Nephron (organoid): ENCODE measurements around the gene EEF1A1.

ENCODE experiments used
- H3K27ac Mint-ChIP-seq, 3 experiments: 2 replicates each; pipeline ENCODE4 v1.8.0; 2020; ENCODE audit warnings: mixed read lengths in 3 of 3, mild to moderate bottlenecking in 2 of 3, moderate library complexity in 1 of 3
- H3K27me3 Mint-ChIP-seq: 2 replicates; pipeline ENCODE4 v1.8.0; 2021; ENCODE audit warnings: low read depth, mild to moderate bottlenecking, moderate library complexity, mixed read lengths
- H3K36me3 Mint-ChIP-seq: 2 replicates; pipeline ENCODE4 v1.8.0; 2020; ENCODE audit warnings: low read depth, mixed read lengths
- H3K4me1 Mint-ChIP-seq: 2 replicates; pipeline ENCODE4 v1.8.0; 2020; ENCODE audit warnings: mixed read lengths
- H3K4me3 Mint-ChIP-seq, 3 experiments: 2 replicates each; pipeline ENCODE4 v1.8.0; 2020; ENCODE audit warnings: mild to moderate bottlenecking in 3 of 3, mixed read lengths in 3 of 3, moderate library complexity in 2 of 3
- H3K9me3 Mint-ChIP-seq: 2 replicates; pipeline ENCODE4 v1.8.0; 2020; ENCODE audit warnings: mixed read lengths
- CTCF ChIP-seq, 3 experiments: fragments of 200-600 bp; sonication (generic); IDR thresholded peaks; one replicate each; pipeline ENCODE4 v1.5.0; 2021; ENCODE audit warnings: antibody characterized with exemption in 3 of 3; ENCODE audit not compliant: unreplicated experiment in 3 of 3

Gene EEF1A1

GRCh38 chr6:73534628-73535027, 13.8 kb upstream of the EEF1A1 start:
- no peaks in the 10 kb centered on the region for H3K4me1 Mint-ChIP-seq
- H3K36me3 Mint-ChIP-seq = no peaks in the 10 kb centered on the region
- H3K27ac Mint-ChIP-seq = no peak overlapping the region
- peaks cover 7% of the 10 kb centered on the region for H3K27me3 Mint-ChIP-seq
- no peak overlapping the region for H3K4me3 Mint-ChIP-seq
- H3K9me3 Mint-ChIP-seq = no peaks in the 10 kb centered on the region
- TF ChIP-seq CTCF (IDR thresholded peaks at IDR 0.05; ENCODE audit: unreplicated experiment in 3 of 3) = no peak

- Mint-ChIP-seq H3K4me1 (no peaks in the 10 kb centered on the region), H3K4me3 (no peak overlapping the region), H3K27me3 (peaks cover 15% of the 10 kb centered on the region), H3K9me3 (no peaks in the 10 kb centered on the region), H3K36me3 (no peaks in the 10 kb centered on the region), H3K27ac (no peak overlapping the region)
- TF ChIP-seq CTCF (IDR thresholded peaks at IDR 0.05; ENCODE audit: unreplicated experiment in 3 of 3) = no peak
These were observed 11.5 kb upstream of the EEF1A1 start for GRCh38 chr6:73532293-73532692.

GRCh38 chr6:73528897-73529296, 8.1 kb upstream of the EEF1A1 start:
- H3K27ac Mint-ChIP-seq = no peak overlapping the region

GRCh38 chr6:73525546-73526330, 4.9 kb upstream of the EEF1A1 start:
- Mint-ChIP-seq H3K4me3 (no peak overlapping the region), H3K27ac (no peak overlapping the region), H3K9me3 (no peaks in the 10 kb centered on the region), H3K27me3 (peaks cover 8% of the 10 kb centered on the region), H3K4me1 (peaks cover 5% of the 10 kb centered on the region), H3K36me3 (peaks cover 4% of the 10 kb centered on the region)
- no peak for TF ChIP-seq CTCF (IDR thresholded peaks at IDR 0.05; ENCODE audit: unreplicated experiment in 3 of 3)

More at GRCh38 chr6:73528897-73529296, 8.1 kb upstream of the EEF1A1 start:
- TF ChIP-seq CTCF (IDR thresholded peaks at IDR 0.05; ENCODE audit: unreplicated experiment in 3 of 3) = no peak
- Mint-ChIP-seq H3K4me1 (no peaks in the 10 kb centered on the region), H3K9me3 (no peaks in the 10 kb centered on the region), H3K4me3 (no peak overlapping the region), H3K27me3 (peaks cover 15% of the 10 kb centered on the region), H3K36me3 (no peaks in the 10 kb centered on the region)

GRCh38 chr6:73523434-73524123, 2.7 kb upstream of the EEF1A1 start:
- Mint-ChIP-seq H3K27ac (peak overlapping the region; percentile 56 to 76 (median 76)), H3K9me3 (no peaks in the 10 kb centered on the region), H3K27me3 (peaks cover 5% of the 10 kb centered on the region), H3K36me3 (peaks cover 25% of the 10 kb centered on the region), H3K4me3 (peak overlapping the region; percentile 35 to 74 (median 58)), H3K4me1 (peaks cover 15% of the 10 kb centered on the region)
- no peak for TF ChIP-seq CTCF (IDR thresholded peaks at IDR 0.05; ENCODE audit: unreplicated experiment in 3 of 3)
